Smooth muscle cell (in vitro differentiated cells): ENCODE results near the gene EIF3F. TPM values are rescaled to one million over a fixed set of nuclear protein-coding genes. Genes with fewer than 3 reads are reported as not detected.
A peak's percentile ranks its signal among the peaks of the same experiment; 100 is the strongest.

ENCODE experiments used
- DNase-seq: peaks from one replicate; lab custom pipeline; 2025; ENCODE audit not compliant: unreplicated experiment; lab: John Stamatoyannopoulos, UW
- H2AFZ ChIP-seq: fragments of 200-600 bp; sonication (generic); 2 replicates; pipeline ENCODE4 v1.6.0; 2016; ENCODE audit warnings: antibody characterized with exemption, low read depth, mild to moderate bottlenecking
- H3F3A ChIP-seq: fragments of 200-600 bp; sonication (generic); 2 replicates; pipeline ENCODE4 v1.6.0; 2017; ENCODE audit warnings: antibody characterized with exemption, low read depth
- H3K27ac ChIP-seq: fragments of 200-600 bp; sonication (generic); 2 replicates; pipeline ENCODE4 v1.5.1; 2016; ENCODE audit warnings: low read depth, mild to moderate bottlenecking
- H3K27me3 ChIP-seq: fragments of 200-600 bp; sonication (generic); 2 replicates; pipeline ENCODE4 v1.6.1; 2016; ENCODE audit warnings: low read depth, mild to moderate bottlenecking
- H3K36me3 ChIP-seq: fragments of 200-600 bp; sonication (generic); 2 replicates; pipeline ENCODE4 v1.5.1; 2016; ENCODE audit warnings: low read depth
- H3K4me1 ChIP-seq: fragments of 200-600 bp; sonication (generic); 2 replicates; pipeline ENCODE4 v1.5.1; 2016; ENCODE audit warnings: low read depth
- H3K4me2 ChIP-seq: fragments of 200-600 bp; sonication (generic); 2 replicates; pipeline ENCODE4 v1.6.0; 2016; ENCODE audit warnings: mild to moderate bottlenecking
- H3K4me3 ChIP-seq: fragments of 200-600 bp; sonication (generic); 2 replicates; pipeline ENCODE4 v1.5.1; 2016; ENCODE audit warnings: mild to moderate bottlenecking
- H3K79me2 ChIP-seq: fragments of 200-600 bp; sonication (generic); 2 replicates; pipeline ENCODE4 v1.6.0; 2016; ENCODE audit warnings: low read depth, mild to moderate bottlenecking
- H3K9ac ChIP-seq: fragments of 200-600 bp; sonication (generic); 2 replicates; pipeline ENCODE4 v1.6.0; 2016; ENCODE audit warnings: low read depth
- H3K9me3 ChIP-seq: fragments of 200-600 bp; sonication (generic); replicated peaks from 2 replicates; pipeline ENCODE4 v1.5.1; 2016; ENCODE audit warnings: low read depth
- H4K20me1 ChIP-seq: fragments of 200-600 bp; sonication (generic); 2 replicates; pipeline ENCODE4 v1.6.0; 2016; ENCODE audit warnings: low read depth
- CTCF ChIP-seq: fragments of 200-600 bp; sonication (generic); IDR thresholded peaks from 2 replicates; pipeline ENCODE4 v1.5.1; 2017; ENCODE audit warnings: borderline replicate concordance, mild to moderate bottlenecking, antibody characterized with exemption; ENCODE audit not compliant: insufficient read depth, poor library complexity, severe bottlenecking
- WGBS: methylation state at CpG from one replicate; pipeline ENCODE4 v1.1.7; 2016; ENCODE audit warnings: low lambda C conversion rate; 5-methylcytosine and 5-hydroxymethylcytosine counted together
- polyA plus RNA-seq: library from polyadenylated mRNA; unstranded; fragments of >200 nt; fragmentation: Nextera tagmentation; extraction: Ambion mirVana; gene quantifications from 2 replicates; pipeline ENCODE4 v1.2.1, GENCODE V29; 2016
- total RNA-seq: library from RNA; depleted of rRNA; stranded (reverse); fragments of >200 nt; gene quantifications from 2 replicates; pipeline ENCODE4 v1.2.3, GENCODE V29; 2014

The EIF3F gene
- total RNA-seq (169 and 199 TPM in 2 replicates), polyA plus RNA-seq (148 and 158 TPM in 2 replicates)

- Histone ChIP-seq H3K4me3 (peak within 1 kb of the TSS; percentile 95), H3K36me3 (no peaks in the 10 kb centered on the region), H3K9me3 (no peaks in the 10 kb centered on the region), H3K79me2 (peaks cover 34% of the 10 kb centered on the region), H2AFZ (peak within 1 kb of the TSS; percentile 92), H3K27ac (no peak within 1 kb of the TSS), H3K27me3 (no peaks in the 10 kb centered on the region), H3F3A (no peaks in the 10 kb centered on the region), H3K4me2 (peak within 1 kb of the TSS; percentile 100), H3K4me1 (peaks cover 11% of the 10 kb centered on the region), H3K9ac (peak within 1 kb of the TSS; percentile 95), H4K20me1 (peaks cover 27% of the 10 kb centered on the region)
- 2% methylated on average over 47 of the region's 47 CpGs for WGBS
- peak; percentile 81 for DNase-seq
- TF ChIP-seq CTCF = peak; percentile 86
These were observed at the start of gene EIF3F for GRCh38 chr11:7986768-7987559. Gene EIF3F, plus strand, starts transcription at chr11:7987337. Its CDS starts 16 bp downstream, at chr11:7987353.

- H3K4me1 ChIP-seq = no peaks in the 10 kb centered on the region
- H4K20me1 ChIP-seq = no peaks in the 10 kb centered on the region
- no peak overlapping the region for H2AFZ ChIP-seq
- no peak overlapping the region for H3K4me3 ChIP-seq
- H3K9ac ChIP-seq = no peak overlapping the region
- no peaks in the 10 kb centered on the region for H3F3A ChIP-seq
- no peak for DNase-seq
- no peaks in the 10 kb centered on the region for H3K79me2 ChIP-seq
- no peak overlapping the region for H3K27ac ChIP-seq
- whole genome bisulfite sequencing = 64% methylated on average over 5 of the region's 5 CpGs
- no peak for TF ChIP-seq CTCF
- no peaks in the 10 kb centered on the region for H3K27me3 ChIP-seq
- H3K36me3 ChIP-seq = no peaks in the 10 kb centered on the region
- H3K9me3 ChIP-seq = peaks cover 3% of the 10 kb centered on the region
- H3K4me2 ChIP-seq = no peak overlapping the region
These were observed 46.0 kb upstream of the EIF3F start for GRCh38 chr11:7941146-7941545.

GRCh38 chr11:7941608-7942007, 45.5 kb upstream of the EIF3F start, which contains the start of gene OR10A3:
Gene OR10A3, minus strand, starts transcription at chr11:7941708. Its CDS starts 2,188 bp downstream, at chr11:7939520.
- peaks cover 3% of the 10 kb centered on the region for H3K9me3 ChIP-seq
- H3K9ac ChIP-seq = no peak within 1 kb of the TSS
- no peaks in the 10 kb centered on the region for H3K79me2 ChIP-seq
- H3K27me3 ChIP-seq = no peaks in the 10 kb centered on the region
- H3F3A ChIP-seq = no peaks in the 10 kb centered on the region
- H4K20me1 ChIP-seq = no peaks in the 10 kb centered on the region
- WGBS = 93% methylated on average over 2 of the region's 2 CpGs
- no peaks in the 10 kb centered on the region for H3K36me3 ChIP-seq
- DNase-seq = no peak
- no peak within 1 kb of the TSS for H2AFZ ChIP-seq
- no peak for TF ChIP-seq CTCF
- H3K4me3 ChIP-seq = no peak within 1 kb of the TSS
- H3K4me2 ChIP-seq = no peak within 1 kb of the TSS
- no peaks in the 10 kb centered on the region for H3K4me1 ChIP-seq
- H3K27ac ChIP-seq = no peak within 1 kb of the TSS

GRCh38 chr11:7944123-7944522, 43.0 kb upstream of the EIF3F start:
- Histone ChIP-seq H3K9ac (no peak overlapping the region), H3K4me3 (no peak overlapping the region), H3F3A (no peaks in the 10 kb centered on the region), H3K9me3 (peaks cover 3% of the 10 kb centered on the region), H3K79me2 (no peaks in the 10 kb centered on the region), H2AFZ (no peak overlapping the region), H3K4me1 (no peaks in the 10 kb centered on the region), H3K36me3 (no peaks in the 10 kb centered on the region), H3K27ac (no peak overlapping the region), H4K20me1 (no peaks in the 10 kb centered on the region), H3K4me2 (no peak overlapping the region), H3K27me3 (no peaks in the 10 kb centered on the region)
- WGBS = 85% methylated on average over 2 of the region's 2 CpGs
- no peak for TF ChIP-seq CTCF
- no peak for DNase-seq
